Inflammatory macrophage treated with lipopolysaccharide for 1 hour (primary cell): ENCODE data around the gene SYNE1.
"Not testable (repeated sequence)": the region's sequence is repeated elsewhere in the genome, so short reads cannot be mapped to it uniquely, and the experiment has no call there.

Source experiments
- DNase-seq, 2 donors: peaks; one replicate each; pipeline ENCODE4 v3.0.0-alpha.2; 2020 to 2022

The SYNE1 gene

DNA sequence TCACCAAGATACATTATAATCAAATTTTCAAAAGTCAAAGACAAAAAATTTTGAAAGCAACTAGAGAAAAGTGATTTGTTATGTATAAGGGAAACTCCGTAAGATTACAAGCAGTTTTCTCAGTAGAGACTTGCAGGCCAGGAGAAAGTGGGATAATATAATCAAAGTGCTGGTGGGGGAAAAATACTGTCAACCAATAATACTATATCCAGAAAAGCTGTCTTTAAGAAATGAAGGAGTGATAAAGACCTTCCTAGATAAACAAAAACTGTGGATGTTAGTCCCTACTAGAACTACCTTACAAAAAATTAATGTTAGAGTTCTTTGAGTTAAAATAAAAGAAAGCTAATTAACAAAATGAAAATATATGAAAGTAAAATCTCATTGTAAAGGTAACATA is 79.7 kb downstream of the SYNE1 start:
- no peak for DNase-seq

DNA sequence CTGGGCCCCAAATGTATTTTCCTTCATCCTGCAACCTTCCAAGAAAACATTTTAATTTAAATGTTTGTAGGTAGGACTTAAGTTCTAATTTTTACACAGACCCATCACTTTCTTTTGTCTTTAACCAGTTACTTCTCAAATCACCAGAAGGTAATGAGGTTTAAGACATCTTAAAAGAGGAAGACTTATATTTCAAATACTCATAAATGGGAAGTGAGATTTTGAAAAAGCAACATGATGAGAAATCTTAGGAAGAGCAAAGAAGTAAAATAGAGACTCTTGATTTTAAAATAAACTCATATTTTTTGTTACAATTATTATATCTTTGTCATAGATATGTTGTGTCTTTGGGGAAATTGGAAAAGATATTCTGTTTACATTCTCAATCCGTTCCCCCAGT is 82.3 kb downstream of the SYNE1 start:
- DNase-seq, result peak; percentile 14 to 20

GRCh38 chr6:152552616-152553209 is 84.4 kb downstream of the SYNE1 start:
- DNase-seq, result peak; percentile 41 to 73

GRCh38 chr6:152543519-152543918 is 93.6 kb downstream of the SYNE1 start:
- DNase-seq, result no peak

GRCh38 chr6:152540381-152540780 is 96.8 kb downstream of the SYNE1 start:
- DNase-seq, result peak; percentile 48 to 88

GRCh38 chr6:152534541-152534940 is 102.6 kb downstream of the SYNE1 start:
- no peak for DNase-seq

DNA sequence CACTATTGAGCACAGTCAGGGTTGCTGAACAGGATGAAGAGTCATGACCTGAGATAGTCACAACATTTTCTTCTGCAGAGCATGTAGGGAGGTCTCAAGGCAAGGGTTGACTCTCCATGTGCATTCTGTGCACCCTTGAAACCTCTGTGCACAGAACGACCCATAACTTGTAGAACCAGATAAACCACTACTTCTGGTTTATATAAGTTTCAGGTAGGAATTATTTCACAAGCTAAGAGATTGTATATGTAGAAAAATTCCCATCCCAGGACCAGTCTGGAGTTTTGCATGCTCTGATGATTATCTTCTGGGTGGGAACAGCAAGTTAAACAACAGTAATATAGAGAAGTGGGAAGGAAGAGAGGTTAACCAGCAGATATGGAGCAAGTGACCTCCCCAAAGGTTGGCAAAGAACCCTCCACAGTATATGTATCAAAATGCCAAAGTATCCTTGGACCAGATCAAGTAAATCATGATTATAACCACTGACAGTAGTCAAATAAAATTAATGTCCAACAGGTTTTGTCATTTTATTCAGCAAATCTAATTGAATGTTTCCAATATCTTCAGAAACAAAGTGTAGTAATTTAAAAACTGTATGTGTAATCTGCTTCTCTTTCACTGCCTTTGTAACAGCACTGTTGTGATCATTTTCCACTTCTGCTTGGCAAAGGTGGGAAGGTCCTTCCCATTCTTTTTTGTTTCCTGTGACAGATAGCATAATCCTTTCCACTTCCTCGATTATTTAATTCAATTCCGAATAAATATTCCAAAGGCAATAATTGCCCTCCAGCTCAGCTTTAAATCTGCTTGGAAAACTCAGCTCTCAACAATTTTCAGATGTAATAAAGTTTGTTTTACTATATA is 104.4 kb downstream of the SYNE1 start:
- DNase-seq, result no peak

DNA sequence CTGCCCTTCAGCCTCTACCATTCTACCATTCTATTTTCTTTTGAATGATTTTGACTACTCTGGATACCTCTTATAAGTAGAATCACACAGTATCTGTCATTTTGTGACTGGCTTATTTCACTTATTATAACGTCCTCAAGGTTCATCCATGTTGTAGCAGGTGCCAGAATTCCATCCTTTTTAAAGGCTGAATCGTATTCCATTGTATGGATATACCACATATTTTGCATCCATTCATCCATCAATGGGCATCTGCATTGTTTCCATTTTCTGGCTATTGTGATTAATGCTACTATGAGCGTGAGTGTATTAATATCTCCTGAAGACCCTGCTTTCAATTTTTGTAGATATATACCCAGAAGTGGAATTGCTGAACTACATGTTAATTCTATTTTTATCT is 105.5 kb downstream of the SYNE1 start:
- DNase-seq, result no peak

- DNase-seq, result peak in 1 of 2 donors; percentile 28
Observed at GRCh38 chr6:152529369-152529768, 107.8 kb downstream of the SYNE1 start.

DNA sequence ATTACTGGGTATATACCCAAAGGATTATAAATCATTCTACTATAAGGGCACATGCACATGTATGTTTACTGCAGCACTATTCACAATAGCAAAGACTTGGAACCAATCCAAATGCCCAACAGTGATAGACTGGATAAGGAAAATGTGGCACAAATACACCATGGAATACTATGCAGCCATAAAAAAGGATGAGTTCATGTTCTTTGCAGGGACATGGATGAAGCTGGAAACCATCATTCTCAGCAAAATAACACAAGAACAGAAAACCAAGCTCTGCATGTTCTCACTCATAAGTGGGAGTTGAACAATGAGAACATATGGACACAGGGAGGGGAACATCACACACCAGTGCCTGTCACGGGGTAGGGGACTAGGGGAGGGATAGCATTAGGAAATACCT is 123.0 kb downstream of the SYNE1 start:
- not testable (repeated sequence) for DNase-seq

- no peak for DNase-seq
Observed at GRCh38 chr6:152509916-152510315, 127.2 kb downstream of the SYNE1 start.

- no peak for DNase-seq
Observed at GRCh38 chr6:152508477-152508876, 128.7 kb downstream of the SYNE1 start.

DNA sequence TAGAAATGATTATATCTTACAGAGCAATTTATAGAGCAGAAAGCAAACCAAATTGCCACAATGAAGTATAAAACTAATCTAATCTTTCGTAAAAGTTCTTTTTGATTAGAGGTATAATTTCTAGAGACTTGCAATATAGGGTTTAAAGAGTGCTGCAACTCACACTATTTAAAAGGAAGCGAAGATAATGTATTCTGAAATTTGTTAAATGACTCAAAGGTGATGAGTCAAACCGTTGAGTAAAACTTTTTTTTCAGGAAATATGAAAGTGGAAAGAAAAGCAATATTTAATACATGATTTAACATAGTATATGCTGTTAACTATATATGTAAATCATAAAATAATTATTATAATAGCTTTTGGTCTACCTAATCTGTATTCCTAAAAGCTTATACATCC is 133.6 kb downstream of the SYNE1 start:
- peak; percentile 18 to 27 for DNase-seq

GRCh38 chr6:152502421-152503188 is 134.6 kb downstream of the SYNE1 start:
- DNase-seq, result no peak

- DNase-seq, result no peak
Observed at GRCh38 chr6:152499931-152500330, 137.2 kb downstream of the SYNE1 start.

- no peak for DNase-seq
Observed at GRCh38 chr6:152496731-152497130, 140.4 kb downstream of the SYNE1 start.

DNA sequence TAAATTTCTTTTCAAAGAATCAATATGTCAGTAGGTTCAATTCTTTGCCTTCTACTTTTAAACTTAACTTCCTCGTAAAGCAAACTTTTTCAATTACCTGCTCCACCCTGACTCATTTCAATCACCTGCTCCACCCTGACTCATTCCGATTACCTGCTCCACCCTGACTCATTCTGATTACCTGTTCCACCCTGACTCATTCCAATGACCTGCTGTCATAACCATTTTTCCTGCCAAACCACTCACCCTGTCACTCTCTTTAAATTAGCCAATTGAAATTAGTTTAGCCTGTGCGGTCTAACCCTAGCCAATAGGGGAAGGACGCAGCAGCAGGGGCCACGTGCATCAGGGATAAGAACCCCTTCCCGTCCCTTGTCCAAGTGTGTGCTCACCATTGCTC is 141.7 kb downstream of the SYNE1 start:
- DNase-seq, result not testable (repeated sequence)

DNA sequence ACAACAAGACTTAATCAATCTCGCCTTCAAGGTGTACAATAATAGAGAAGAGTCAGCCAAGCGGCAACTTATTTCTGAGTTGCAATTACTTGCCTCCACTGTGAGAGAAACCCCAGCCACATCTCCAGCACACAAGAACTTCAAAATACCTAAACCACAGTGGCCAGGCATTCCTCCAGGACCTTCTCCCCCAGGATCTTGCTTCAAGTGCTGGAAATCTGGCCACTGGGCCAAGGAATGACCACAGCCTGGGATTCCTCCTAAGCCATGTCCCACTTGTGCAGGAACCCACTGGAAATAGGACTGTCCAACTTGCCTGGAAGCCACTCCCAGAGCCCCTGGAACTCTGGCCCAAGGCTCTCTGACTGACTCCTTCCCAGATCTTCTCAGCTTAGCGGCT is 144.9 kb downstream of the SYNE1 start:
- DNase-seq, result not testable (repeated sequence)

DNA sequence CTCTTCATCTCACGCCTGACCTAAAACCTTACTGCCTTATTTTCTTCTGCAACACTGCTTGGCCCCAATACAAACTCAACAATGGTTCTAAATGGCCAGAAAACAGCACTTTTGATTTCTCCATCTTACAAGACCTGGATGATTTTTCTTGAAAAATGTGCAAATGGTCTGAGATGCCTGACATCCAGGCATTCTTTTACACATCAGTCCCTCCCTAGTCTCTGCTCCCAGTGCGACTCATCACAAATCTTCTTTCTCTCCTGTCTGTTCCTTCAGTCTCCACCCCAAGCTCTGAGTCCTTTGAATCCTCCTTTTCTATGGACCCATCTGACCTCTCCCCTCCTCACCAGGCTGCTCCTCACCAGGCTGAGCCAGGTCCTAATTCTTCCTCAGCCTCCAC is 145.7 kb downstream of the SYNE1 start:
- DNase-seq, result not testable (repeated sequence)

- not testable (repeated sequence) for DNase-seq
Observed at GRCh38 chr6:152490971-152491378, 146.2 kb downstream of the SYNE1 start.

DNA sequence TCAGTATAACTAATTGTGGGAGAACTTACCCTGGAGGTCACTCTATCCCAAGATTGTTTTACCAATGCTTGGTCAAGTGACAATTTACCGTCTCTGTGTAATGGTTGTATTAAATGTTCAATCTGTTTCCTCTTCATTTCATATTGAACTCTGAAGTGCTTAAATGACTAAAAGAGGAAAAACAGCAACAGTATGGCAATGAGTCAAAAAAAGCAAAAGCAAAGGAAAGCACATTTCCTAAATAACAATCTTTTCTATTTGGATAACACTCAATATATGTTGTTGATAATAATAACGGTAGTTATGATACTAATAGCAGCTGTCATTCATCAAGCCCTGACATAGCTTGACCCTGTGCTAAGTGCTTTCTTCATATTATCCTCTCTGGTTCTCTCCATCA is 152.4 kb downstream of the SYNE1 start:
- DNase-seq, result no peak

- DNase-seq, result no peak
Observed at GRCh38 chr6:152482289-152482688, 154.9 kb downstream of the SYNE1 start.

DNA sequence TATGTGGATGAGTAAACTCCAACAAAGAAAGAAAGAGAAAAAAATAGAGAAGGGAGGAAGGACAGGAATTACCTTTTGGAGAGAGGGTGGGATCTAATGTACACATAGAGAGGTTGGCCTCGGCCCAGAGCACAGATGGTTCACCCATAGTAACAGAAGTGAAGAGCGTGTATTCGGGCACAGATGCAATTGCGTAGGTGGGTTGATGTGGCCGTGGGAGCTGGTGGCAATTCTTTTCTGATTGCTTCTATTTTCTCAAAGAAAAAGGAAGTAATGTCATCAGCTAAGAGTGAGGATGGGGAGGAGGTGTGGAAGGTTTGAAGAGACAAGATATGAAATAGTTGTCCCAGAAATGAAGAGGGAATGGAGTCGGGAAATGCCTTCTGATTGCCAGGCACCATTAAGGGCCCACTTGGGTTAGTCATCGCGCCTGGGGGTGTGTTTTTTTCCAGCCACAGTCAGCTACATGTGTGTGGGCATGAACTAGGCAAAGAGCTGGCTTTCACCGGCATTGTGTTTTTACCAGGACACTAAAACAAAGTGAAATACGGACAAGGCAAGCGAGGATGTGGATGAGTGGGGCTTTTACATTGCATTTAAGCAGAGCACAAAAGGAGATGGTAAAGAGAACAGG is 158.7 kb downstream of the SYNE1 start:
- DNase-seq, result no peak
